Activated CD4-positive, alpha-beta T cell treated with anti-CD3 and anti-CD28 coated beads, Interleukin-2, Interleukin-4, amounts not matched to agents 100 ng/mL and 50 ng/mL, durations not matched to agents 16 hours and 8 hours (primary cell): Measurements from ENCODE around the gene RYR3.

Source experiments
- DNase-seq: peaks from one replicate; pipeline ENCODE4 v3.0.0-alpha.2; 2020; ENCODE audit warnings: low spot score

Gene RYR3

DNA sequence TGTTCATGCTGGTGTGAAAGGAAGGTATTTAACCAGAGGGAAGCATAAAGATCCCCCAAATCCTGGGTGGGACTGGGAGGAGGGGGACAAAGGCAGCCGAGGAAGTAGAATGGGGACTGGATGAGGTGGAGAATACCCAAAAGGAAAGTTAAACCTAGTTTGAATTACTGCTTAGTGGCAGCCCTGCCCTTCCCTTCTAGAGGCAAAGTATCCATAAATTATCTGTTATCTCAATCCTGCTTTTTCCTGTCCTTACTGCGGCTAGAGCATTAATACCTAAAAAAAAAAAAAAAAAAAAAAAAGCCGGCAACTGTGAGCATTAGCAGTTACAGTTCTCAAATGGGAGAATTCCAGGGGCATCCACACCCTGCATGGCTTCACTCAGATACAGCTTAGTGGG is 139.0 kb downstream of the RYR3 start:
- DNase-seq: no peak

GRCh38 chr15:33451385-33451784 is 140.6 kb downstream of the RYR3 start:
- DNase-seq: no peak

GRCh38 chr15:33453761-33454160 is 143.0 kb downstream of the RYR3 start:
- DNase-seq: no peak

GRCh38 chr15:33454346-33454745 is 143.6 kb downstream of the RYR3 start:
- DNase-seq: no peak

DNA sequence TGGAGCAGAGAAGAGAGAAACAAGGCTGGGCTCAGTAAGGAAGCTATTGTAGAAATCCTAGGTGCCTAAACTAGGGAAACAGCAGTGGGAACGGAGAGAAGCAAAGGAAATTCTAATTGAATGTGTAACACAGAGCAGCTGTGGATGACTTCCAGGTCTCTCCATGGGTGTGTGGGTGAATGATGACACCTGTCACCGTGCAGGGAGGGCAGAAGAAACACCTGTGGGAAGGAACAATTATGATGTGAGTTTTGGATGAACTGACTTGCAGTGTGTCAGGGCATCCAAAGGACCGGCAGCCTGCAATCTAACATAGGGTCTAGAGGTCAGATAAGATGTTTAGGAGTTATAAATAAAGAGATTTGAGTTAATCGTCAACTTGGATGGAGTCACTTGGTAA is 144.2 kb downstream of the RYR3 start:
- DNase-seq: no peak

GRCh38 chr15:33458421-33458820 is 147.7 kb downstream of the RYR3 start:
- no peak for DNase-seq

DNA sequence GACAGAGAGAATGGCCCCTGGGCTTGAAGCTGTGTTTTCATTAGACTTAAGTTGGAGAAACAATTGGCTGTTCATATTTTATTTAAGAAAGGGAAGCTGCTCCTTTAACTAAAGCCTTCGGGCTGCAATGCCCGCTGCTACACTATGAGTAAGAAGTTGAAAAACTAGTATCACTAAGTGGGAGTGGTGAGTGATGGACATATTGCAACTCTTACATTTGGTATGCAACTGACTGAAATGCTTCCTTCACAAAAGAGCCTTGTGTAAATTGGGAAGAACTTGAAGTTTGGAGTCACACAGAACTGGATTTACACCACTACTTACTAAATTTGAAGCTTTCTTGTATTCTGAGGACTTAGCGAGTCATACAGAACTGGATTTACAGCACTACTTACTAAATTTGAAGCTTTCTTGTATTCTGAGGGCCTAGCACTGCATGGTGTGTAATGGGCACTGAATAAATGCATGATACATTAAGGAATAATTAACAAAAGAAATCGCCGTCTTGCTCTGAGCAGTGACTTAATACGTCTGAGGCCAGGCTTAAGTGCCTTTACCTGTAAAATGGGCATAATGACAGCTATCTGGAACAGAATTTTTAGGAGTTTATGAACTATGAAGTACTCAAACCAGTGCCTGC is 149.5 kb downstream of the RYR3 start:
- DNase-seq: no peak

GRCh38 chr15:33461671-33462070 is 150.9 kb downstream of the RYR3 start:
- DNase-seq: no peak

DNA sequence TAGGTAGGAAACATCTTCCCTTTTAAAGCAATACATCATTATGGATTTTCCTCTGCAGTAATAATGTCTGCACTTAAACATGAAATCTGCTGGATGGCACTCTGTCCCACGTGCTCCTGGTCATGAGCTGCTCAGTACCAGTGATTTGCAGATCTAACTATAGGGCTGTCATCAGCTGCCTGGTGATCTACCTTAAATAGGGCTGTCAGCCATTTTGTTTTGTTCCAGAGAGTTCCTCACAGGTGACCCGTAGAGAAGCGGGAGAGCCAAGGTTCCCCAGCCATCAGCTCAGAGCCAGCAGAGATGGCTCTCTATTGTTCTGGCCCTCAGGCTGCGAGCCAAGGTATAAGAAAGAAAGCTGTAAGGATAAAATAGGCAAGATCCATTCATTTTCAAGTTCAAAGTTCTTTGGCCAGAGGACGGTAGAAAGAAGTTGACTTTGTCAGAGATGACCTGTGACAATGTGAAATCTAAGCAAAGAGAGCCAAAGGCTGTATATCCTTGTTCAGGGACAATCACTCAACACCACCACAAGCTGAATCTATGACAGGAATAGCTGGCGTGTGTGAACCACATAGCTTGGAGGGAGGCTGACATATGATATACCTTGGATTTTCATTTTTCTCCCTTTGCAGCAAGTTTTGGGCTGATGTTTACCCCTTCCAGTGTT is 156.5 kb downstream of the RYR3 start:
- DNase-seq: no peak

DNA sequence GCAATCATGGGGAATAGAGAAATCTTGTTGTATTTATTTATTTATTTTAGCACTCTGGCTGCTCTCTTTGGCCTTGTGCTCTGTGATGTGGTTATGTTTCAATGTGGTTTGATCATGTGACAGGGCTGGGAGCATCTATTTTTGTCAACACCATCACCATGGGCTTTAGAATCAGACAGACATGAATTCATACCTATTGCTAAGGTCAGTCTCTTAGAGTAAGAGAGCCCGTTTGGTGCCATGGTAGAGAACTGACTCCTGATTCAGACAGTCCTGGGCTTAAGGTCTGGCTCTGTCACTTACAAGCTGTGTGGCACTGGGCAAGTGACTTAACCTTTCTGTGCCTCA is 157.0 kb downstream of the RYR3 start:
- no peak for DNase-seq

- no peak for DNase-seq
These were observed 158.0 kb downstream of the RYR3 start for GRCh38 chr15:33468740-33469139.

DNA sequence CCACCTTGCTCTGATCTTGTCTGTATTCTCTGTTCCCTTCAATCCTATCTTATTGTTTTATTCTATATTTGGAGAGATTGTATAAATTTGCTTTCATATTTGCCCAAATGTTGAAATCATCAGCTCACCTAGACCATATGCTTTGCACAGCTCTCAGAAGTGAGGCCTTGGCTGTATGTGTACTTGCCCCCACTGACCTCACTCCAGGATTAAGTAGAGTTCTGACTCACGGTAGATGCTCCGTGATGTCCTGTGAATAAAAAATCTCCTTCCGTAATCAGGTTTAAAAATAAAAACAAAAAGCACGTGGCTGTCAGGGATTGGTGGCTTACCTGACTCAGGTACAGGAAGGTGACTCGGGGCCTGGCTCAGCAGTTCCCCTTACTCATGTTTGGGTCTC is 162.2 kb downstream of the RYR3 start:
- DNase-seq: no peak

DNA sequence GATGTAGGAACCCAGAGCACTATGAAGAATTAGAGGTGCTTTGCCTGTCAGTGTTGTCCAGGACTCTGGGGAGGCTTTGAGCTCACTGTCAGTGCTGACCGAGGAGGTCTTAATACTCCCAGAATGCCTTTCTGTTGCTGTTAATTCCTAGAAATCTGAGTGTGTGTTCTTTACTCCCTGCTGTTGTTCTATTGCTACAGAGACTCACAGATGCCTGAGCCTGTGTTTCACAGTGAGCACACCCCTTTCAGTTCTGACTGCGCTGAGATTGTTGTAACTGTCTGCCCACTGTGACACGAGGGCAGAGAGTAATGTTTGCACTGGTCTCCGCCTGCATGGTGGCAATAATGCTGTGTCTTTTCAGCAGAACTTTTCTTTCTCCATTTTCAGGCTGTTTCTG is 162.9 kb downstream of the RYR3 start:
- DNase-seq: no peak

DNA sequence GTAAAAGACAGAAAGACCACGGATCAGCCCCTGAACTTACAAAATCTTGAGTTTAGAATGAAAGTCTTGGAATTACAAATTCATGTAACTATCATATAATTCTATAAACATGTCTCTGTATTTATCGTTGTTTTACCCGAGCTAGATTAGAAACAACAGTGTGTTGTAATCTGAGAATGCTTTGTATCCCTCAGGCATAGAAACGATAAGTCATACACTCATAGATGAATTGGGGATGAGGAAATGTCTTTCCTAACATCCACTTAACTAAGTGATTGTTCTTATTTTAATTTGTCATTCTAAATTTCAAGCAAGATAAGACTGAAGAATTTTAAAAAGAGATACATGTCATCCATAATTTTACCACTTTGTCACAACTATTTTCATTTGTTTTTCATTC is 165.3 kb downstream of the RYR3 start:
- DNase-seq: no peak

DNA sequence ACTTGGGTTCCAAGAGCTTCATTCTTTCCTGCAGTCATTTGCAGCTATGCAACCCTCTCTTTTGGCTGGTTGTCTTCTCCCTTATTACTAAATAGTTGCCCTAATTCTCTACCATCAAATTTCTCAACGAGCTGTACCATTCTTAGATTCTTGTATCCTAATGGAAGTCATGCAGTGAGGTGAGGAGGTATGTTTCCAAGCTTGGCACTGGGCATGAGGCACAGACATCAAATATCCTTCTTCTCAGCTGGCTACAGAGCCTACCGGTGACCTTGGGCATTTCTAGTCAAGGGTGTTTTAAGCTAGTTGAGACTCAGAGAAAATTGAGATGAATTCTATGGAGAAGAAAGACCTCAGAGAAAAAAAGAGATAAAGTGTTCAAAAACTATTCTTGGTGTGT is 166.1 kb downstream of the RYR3 start:
- DNase-seq: no peak

GRCh38 chr15:33489335-33489734 is 178.6 kb downstream of the RYR3 start:
- DNase-seq: no peak

DNA sequence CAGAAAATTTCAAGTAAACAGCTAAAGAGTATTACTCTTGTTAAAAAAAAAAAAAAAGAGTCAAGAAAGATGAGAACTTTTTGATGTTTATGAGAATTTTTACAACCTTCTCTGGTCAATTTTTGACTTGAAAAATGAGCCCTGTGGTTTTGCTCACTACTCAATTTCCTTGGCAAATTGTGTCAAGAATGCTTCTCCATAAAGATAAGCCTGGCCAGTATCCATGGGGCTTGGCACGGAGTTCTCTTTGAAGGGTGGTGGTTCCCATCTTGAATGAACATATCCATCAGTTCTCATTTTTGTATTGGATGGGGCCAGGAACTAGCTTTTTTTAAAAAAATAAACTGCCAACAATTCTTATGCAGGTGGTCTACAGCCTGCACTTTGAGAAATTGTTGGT is 179.9 kb downstream of the RYR3 start:
- no peak for DNase-seq

GRCh38 chr15:33492434-33493052 is 181.8 kb downstream of the RYR3 start:
- DNase-seq: no peak

DNA sequence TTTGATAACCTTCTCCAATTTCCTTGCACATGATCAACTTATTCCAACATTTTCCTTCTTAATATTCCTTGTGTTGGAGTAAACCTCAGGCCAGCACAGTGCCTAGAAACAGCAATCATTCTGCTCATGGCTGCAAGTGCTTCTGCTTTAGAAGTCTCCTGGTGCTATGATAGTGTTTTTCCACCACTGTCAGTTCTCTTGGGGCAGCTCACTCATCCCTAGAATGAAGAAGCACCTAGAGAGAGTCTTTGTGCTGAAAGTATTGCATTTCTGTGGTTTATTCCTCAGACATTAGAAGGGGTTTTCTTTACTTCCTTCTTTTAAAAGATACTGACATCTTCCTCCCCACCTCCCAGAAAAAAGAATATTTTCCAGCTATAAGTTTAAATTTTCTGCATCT is 183.5 kb downstream of the RYR3 start:
- no peak for DNase-seq

GRCh38 chr15:33500432-33501195 is 189.8 kb downstream of the RYR3 start:
- no peak for DNase-seq

DNA sequence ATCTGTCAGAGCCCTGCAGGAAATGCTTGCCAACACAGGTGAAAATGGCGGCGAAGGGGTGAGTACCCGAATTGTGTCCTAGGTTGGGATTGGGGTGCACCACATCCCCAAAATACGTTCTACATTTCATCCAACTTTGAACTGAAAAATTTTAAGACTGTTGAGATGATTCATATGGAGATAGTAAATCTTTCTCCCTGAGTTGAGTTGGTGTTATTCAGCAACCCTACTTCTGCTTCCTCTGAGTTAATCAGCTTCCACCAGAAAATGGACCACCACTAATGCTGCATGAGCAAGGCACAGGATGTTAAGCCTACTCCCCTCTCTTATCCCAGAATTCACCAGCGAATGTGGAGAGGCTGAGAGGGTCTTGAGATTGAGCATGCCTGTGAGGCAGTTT is 192.9 kb downstream of the RYR3 start:
- no peak for DNase-seq

GRCh38 chr15:33506781-33507296 is 196.1 kb downstream of the RYR3 start:
- DNase-seq: no peak

DNA sequence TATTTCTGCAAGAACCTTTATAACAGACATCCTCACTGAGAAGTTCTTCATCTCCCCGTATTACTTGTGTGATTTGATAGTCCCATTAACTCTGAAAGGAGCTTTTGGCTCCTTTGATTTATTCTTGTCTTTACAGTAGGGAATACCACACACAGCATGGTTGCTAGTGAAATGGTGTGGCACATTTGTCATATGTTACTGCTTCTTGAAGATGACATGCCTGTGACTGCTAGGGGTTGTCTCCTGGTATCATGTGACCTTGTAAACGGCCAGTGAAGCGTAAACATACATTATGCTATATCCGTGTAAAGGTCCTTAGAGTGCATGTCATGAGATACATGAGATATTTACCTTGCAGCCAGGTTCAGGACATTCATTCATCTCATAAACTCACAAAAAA is 197.9 kb downstream of the RYR3 start:
- DNase-seq: no peak
